GM23338 (cell line): ENCODE results near the gene SLC52A1.

ENCODE experiments used
- EZH2 ChIP-seq: fragments of 200-600 bp; sonication (generic); IDR thresholded peaks from one replicate; pipeline ENCODE4 v1.8.0; 2017; ENCODE audit warnings: antibody characterized with exemption, mild to moderate bottlenecking, low read depth; ENCODE audit not compliant: unreplicated experiment
- TF ChIP-seq, protein P1 (sequence below), 2 experiments: fragments of 200-600 bp in 1 of 2; sonication (generic) in 1 of 2; conservative IDR thresholded peaks; 2 replicates each; pipeline versions ENCODE4 v1.5.1 to v1.6.1; 2016 to 2017; ENCODE audit warnings: antibody characterized with exemption in 2 of 2, low read depth in 2 of 2, mild to moderate bottlenecking in 2 of 2, moderate library complexity in 1 of 2

DNA sequence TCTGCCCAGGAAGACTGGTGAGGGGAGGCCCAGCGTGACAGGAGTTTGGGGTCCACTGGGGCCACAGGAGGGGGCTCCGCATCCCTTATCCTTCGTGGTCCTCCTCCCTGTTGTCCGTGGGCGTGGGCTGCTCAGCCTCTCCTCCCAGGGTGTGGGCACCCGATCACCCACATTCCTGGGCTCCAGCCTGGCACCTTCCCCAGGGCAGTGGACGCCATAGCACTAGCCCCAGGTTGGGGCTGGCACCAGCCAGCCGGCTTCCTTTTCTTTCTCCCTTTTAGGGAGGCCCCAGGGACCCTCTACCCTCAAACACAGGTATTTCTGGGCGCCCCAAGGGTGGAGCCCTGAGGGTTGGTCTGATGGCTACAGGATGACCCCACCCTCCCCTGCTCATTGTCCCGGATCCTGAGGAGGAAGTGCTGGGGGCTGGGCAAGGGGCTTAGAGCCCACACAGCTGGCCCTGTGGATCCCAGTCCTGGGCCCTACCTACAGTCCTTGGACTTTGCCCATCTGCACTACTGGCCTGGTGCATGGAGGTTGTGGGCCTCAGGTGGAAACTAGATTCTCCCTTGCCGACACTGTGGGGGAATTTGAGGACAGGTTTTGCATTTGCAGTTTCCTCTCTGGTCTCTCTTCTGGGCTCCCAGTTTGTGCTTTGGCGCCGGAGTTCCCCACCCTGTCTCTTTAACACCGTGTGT, 36.3 kb downstream of the SLC52A1 start:
- TF ChIP-seq, protein P1, sequence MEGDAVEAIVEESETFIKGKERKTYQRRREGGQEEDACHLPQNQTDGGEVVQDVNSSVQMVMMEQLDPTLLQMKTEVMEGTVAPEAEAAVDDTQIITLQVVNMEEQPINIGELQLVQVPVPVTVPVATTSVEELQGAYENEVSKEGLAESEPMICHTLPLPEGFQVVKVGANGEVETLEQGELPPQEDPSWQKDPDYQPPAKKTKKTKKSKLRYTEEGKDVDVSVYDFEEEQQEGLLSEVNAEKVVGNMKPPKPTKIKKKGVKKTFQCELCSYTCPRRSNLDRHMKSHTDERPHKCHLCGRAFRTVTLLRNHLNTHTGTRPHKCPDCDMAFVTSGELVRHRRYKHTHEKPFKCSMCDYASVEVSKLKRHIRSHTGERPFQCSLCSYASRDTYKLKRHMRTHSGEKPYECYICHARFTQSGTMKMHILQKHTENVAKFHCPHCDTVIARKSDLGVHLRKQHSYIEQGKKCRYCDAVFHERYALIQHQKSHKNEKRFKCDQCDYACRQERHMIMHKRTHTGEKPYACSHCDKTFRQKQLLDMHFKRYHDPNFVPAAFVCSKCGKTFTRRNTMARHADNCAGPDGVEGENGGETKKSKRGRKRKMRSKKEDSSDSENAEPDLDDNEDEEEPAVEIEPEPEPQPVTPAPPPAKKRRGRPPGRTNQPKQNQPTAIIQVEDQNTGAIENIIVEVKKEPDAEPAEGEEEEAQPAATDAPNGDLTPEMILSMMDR (conservative IDR thresholded peaks at IDR 0.05; ENCODE audit: low read depth in 2 of 2) = no peak
- no peak for TF ChIP-seq EZH2
